ENCODE data around the gene UNKL.
"Not testable (repeated sequence)": the region's sequence is repeated elsewhere in the genome, so short reads cannot be mapped to it uniquely, and the experiment has no call there.

The UNKL gene

DNA sequence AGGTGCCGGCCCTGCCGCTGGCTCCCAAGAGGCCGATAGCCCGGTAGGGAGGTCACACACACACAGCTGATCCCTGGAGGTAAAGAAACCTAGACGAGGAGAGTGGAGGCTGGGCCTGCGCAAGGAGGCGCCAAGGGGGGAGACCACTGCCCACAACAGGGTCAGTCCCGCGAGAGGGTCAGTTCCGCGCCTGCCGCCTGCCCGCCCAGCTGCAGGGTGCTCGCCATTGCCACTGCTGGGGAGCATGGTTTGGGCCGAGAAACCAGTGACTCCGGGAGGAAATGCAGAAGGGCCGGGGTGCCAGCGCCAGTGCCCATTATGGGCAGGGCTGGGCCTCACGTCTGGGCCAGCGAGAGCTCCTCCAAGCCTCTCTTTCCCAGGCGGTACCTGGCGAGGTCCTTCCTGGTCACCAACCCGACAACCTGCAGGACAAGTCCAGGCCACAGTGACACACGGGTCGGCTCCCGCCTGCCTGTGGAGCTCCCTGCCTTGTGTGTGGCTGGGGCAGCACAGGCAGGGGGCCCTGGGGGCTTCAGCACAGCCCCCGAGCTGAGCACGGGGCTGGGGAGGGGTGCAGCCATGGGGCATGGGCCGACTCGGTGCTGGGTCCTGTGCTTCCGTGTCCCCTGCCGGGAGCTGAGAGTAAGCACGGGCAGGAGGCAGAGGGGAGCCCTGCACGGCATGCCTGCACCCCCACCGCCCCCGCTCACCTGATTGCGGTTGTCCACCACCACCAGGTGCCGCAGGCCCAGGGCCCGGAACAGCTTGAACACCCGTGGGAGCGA lies 32.0 kb upstream of the UNKL start:
- DNase-seq (ENCODE audit: low read depth) = no peak

DNA sequence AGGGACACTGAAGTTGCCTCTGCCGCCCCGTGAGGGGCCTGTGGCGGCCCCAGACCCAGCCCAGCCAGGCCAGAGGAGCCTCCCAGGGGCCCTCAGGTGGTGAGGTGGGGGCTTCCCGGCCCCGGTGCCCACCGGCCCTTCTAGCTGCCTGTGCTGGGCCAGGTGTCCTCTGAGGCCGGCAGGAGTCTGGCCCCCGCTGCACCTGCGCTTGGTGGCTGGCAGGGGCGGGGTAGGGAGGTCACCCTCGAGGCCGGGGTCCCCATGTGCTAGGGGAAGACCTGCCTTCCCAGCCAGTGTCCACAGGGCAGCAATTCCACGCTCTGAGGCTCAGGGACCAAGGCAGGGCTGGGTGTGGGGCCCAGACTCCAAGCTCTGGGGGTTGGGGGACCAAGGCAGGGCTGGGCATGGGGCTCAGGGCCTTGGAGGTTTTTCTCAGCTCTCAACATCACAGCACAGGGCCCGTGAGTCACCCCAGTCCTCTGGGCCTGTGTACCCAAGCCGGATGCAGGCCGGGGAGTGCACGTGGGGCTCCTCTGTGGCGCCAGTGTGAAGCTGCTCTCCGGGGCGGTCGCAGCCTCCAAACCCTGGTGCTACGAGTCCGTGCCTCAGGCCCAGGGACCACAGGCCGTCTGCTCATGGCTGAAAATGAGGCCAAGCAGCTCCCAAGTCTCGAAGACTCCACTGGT lies 31.2 kb upstream of the UNKL start:
- no peak for DNase-seq (ENCODE audit: low read depth)

GRCh38 chr16:1444730-1445517 lies 30.4 kb upstream of the UNKL start:
- no peak for DNase-seq (ENCODE audit: low read depth)

GRCh38 chr16:1443980-1444729 lies 29.7 kb upstream of the UNKL start, which contains the start of gene CCDC154:
Gene CCDC154 (minus strand): TSS chr16:1444556. CDS start chr16:1444322, 234 bp downstream.
- DNase-seq (ENCODE audit: low read depth) = no peak

DNA sequence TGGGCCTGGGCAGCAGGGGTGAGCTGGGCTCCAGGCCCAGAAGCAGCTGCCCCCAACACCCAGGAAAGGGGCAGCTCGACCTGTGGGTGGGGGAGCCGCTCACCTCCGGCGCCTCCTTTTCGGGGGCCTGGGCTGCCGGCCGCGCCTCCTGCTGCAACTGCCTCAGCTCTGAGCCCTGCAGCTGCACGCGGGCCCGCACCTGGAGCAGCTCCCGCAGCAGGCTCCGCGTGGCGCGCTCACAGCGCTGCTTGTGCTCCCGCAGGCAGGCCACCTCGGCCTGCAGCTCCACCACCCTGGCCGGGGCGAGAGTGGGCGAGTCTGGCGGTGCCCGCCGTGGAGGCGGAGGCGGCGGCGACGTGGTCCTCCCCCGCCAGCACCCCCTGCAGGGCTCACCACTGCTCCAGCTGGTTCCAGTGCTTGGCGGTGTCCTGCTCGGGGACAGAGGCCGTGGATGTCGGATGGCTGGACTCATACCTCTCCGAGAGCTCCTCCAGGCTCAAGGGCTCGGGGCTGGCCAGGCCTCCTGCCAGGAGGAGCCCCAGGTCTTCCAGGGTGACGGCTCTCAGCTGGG lies 29.0 kb upstream of the UNKL start:
- no peak for DNase-seq (ENCODE audit: low read depth)

- no peak for DNase-seq (ENCODE audit: low read depth)
These were observed 28.2 kb upstream of the UNKL start for GRCh38 chr16:1442697-1443096.

DNA sequence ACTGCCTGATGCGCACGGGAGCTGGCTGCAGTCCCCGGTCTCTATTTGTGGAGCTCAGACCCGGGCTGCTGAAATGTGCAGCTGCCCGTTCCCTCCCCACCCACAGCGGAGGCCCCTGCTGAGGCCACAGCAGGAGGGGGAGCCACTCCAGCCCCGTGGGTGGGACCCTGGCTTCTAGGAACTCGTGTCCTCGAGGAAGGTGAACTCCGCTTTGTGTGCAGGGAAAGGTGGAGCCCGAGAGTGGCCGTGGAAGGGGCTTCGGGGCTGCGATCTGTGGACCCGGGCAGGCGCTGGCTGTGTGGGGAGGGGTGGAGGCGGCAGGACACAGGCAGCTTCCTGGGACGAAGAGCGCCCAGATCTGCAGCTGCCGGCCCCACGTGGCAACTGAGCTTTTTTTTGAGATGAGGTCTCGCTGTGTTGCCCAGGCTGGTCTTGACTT lies 26.9 kb upstream of the UNKL start:
- no peak for DNase-seq (ENCODE audit: low read depth)

- not testable (repeated sequence) for DNase-seq (ENCODE audit: low read depth)
These were observed 25.2 kb upstream of the UNKL start for GRCh38 chr16:1439699-1440074.

DNA sequence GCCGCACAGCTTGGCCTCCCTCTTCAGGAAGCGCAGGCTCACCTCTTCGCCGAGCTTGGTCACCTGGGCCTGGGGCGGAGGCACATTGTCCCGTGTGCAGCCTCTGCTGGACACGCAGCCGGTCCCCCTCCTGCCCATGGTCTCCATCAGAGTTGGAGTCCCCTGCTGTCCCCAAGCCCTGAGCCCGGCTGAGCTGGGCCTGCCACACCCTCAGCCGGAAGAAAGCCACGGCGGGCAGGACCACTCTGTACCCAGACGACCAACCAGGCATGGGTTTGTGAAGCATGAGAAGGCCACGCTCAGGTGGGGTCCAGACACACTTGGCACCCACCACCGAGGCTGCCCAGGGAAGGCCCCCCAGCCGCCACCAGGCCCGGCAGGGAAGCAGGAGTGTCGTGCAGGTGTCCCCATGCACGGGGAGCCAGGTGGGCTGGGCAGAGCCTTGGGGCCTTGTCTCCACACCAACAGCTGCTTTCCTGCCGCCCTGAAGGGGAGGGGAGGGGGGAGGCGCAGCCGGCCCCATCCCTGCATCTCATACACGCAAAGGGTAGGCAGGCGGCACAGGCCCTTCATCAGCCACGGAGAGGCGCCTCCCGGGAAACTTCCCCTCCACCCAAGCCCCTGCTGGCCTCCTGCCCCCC lies 24.7 kb upstream of the UNKL start:
- DNase-seq (ENCODE audit: low read depth) = no peak

- no peak for DNase-seq (ENCODE audit: low read depth)
These were observed 23.9 kb upstream of the UNKL start for GRCh38 chr16:1438229-1439057.

DNA sequence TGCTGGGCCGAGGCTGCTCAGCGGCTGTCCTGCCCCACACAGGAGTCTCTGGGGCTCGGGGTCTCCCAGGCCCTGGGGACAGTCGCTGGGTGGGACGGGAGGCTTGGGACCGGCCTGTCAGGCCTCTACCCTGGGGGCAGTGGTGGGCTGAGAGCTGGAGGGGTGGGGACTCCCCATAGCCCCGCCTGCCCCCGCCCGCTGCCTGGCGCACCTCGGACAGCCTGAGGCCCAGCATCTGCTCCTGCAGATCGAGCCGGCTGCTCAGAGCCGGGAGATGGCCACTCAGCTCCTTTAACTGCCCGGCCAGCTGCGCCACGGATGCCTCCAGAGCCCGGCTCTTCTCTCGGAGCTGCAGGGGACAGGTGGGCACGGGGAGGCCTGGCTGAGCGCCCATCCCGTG lies 23.1 kb upstream of the UNKL start:
- DNase-seq (ENCODE audit: low read depth) = no peak

DNA sequence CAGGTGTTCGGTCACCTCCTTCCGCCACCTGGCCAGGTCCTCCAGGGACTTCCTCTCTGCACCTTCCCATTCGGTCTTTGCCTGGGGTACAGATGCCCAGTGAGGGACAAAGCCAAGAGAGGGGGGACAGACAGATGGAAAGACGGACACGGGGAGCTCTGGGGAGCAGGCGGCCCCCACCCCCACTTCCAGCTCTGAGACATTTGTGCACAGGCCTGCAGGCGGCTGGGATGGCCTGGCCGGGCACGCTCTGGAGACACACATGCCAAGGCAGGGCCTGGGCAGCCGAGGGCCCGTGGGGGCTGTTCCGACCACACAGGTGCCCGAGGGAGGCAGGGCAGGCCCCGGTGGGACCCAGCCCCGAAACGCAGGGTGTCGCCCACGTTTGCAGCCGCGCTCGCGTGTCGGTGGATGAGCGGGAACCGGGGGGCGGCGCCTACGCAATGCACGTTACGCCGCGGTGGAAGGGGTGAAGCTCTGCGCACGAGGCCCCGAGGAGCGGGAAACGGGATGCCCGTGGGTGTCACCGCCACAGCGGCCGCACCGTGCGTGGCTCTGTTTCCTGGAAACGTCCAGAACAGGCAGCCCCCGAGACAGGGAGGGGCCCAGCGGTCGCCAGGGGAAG lies 22.3 kb upstream of the UNKL start:
- DNase-seq (ENCODE audit: low read depth) = no peak

DNA sequence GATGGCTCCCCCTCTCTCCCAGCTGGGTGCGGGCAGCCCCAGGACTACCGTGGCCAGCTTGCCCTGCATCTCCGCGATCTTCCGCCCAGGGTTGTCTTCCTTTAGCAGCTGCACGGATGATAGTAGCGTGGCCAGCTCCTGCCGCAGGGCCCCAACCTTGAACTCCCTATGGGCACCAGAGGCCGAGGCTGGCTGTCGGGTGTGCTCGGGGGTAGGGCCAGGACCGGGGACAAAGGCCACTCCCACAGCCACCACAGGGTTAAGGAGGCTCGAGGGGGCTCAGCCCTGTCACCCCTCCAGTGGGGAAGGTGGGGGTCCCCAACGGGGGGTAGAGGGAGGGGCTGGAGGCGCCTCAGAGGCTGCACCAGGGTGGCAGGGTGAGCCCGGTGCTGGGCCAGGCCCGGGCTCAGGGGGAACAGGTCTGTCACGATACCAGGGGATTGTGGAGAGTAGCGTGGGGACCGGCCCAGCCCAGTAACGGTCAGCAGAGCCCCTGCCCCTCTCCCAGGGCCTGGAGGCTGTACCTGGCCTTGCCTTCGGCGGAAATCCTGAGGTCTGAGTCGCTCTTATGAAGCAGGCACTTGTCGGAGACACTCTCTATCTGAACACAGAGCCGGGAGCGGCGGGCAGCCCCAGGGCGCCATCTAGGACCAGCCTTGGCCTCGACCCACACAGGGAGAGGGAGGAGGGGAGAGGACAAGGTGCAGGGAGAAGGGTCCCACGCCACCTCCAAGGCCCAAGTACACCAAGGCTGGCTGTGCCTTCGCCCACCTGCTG lies 21.6 kb upstream of the UNKL start:
- no peak for DNase-seq (ENCODE audit: low read depth)

- DNase-seq (ENCODE audit: low read depth) = no peak
These were observed 20.4 kb upstream of the UNKL start for GRCh38 chr16:1434644-1435592.

GRCh38 chr16:1433756-1434155 lies 19.3 kb upstream of the UNKL start:
- no peak for DNase-seq (ENCODE audit: low read depth)

- DNase-seq (ENCODE audit: low read depth) = no peak
These were observed 18.7 kb upstream of the UNKL start for GRCh38 chr16:1433263-1433560.

DNA sequence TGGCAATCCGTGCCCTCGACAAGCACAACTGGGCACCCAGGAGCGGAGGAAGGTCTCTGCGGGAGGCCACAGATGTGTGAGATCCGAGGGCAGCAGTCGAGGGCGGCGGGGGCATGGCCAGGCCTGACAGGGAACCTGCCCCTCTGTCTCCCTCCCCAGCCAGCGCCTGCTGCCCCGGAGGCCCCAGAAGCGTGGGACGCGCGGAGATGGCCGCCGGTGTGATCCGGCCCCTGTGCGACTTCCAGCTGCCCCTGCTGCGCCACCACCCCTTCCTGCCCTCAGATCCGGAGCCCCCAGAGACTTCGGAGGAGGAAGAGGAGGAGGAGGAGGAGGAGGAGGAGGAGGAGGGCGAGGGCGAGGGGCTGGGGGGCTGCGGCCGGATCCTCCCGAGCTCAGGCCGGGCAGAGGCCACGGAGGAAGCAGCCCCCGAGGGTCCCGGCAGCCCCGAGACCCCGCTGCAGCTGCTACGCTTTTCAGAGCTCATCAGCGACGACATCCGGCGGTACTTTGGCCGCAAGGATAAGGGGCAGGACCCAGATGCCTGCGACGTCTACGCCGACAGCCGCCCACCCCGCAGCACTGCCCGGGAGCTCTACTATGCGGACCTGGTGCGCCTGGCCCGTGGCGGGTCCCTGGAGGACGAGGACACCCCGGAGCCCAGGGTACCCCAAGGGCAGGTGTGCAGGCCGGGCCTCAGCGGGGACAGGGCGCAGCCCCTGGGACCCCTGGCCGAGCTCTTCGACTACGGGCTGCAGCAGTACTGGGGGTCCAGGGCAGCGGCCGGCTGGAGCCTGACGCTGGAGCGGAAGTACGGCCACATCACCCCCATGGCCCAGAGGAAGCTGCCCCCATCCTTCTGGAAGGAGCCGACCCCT lies 18.1 kb upstream of the UNKL start:
- DNase-seq (ENCODE audit: low read depth) = no peak

Data from amniotic epithelial cell (primary cell).